ENCODE measurements around the gene NTN1. TPM values are rescaled to one million over a fixed set of nuclear protein-coding genes. Genes with fewer than 3 reads are reported as not detected.
A peak's percentile ranks its signal among the peaks of the same experiment; 100 is the strongest.

The NTN1 gene
- total RNA-seq, 4 donors from 2014 or later = 5.9 to 11.6 (median 8.5) TPM

GRCh38 chr17:9050801-9051401, 29.6 kb downstream of the NTN1 start:
- DNase-seq (ENCODE audit: low spot score in 2 of 2) = no peak
- TF ChIP-seq POLR2A (IDR thresholded peaks at IDR 0.05) = no peak
- TF ChIP-seq, protein P1, sequence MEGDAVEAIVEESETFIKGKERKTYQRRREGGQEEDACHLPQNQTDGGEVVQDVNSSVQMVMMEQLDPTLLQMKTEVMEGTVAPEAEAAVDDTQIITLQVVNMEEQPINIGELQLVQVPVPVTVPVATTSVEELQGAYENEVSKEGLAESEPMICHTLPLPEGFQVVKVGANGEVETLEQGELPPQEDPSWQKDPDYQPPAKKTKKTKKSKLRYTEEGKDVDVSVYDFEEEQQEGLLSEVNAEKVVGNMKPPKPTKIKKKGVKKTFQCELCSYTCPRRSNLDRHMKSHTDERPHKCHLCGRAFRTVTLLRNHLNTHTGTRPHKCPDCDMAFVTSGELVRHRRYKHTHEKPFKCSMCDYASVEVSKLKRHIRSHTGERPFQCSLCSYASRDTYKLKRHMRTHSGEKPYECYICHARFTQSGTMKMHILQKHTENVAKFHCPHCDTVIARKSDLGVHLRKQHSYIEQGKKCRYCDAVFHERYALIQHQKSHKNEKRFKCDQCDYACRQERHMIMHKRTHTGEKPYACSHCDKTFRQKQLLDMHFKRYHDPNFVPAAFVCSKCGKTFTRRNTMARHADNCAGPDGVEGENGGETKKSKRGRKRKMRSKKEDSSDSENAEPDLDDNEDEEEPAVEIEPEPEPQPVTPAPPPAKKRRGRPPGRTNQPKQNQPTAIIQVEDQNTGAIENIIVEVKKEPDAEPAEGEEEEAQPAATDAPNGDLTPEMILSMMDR (IDR thresholded peaks at IDR 0.05) = no peak

GRCh38 chr17:9051561-9051960, 30.3 kb downstream of the NTN1 start:
- TF ChIP-seq POLR2A (IDR thresholded peaks at IDR 0.05) = no peak
- TF ChIP-seq, protein P1 (IDR thresholded peaks at IDR 0.05) = no peak
- WGBS, 2 donors = 85 to 88% methylated on average over 4 of the region's 4 CpGs
- no peak overlapping the region for H3K4me3 ChIP-seq (ENCODE audit: low read depth, poor library complexity, severe bottlenecking)
- intact Hi-C loops (cut with DNase I; ENCODE audit: low total_unique reads) = no loop called here
- DNase-seq (ENCODE audit: low spot score in 2 of 2) = no peak

More at GRCh38 chr17:9050801-9051401, 29.6 kb downstream of the NTN1 start:
- WGBS, 2 donors = 64 to 66% methylated on average over 8 of the region's 8 CpGs
- intact Hi-C loops (cut with DNase I; ENCODE audit: low total_unique reads) = no loop called here
- no peak overlapping the region for H3K4me3 ChIP-seq (ENCODE audit: low read depth, poor library complexity, severe bottlenecking)

- H3K4me3 ChIP-seq (ENCODE audit: low read depth, poor library complexity, severe bottlenecking) = no peak overlapping the region
- DNase-seq (ENCODE audit: low spot score in 2 of 2) = peak in 1 of 2 donors; percentile 43
- WGBS, 2 donors = 65 to 70% methylated on average over 6 of the region's 6 CpGs
- intact Hi-C loops (cut with DNase I; ENCODE audit: low total_unique reads) = no loop called here
- TF ChIP-seq, protein P1 (IDR thresholded peaks at IDR 0.05) = no peak
- TF ChIP-seq POLR2A (IDR thresholded peaks at IDR 0.05) = no peak
Observed at GRCh38 chr17:9052921-9053320, 31.6 kb downstream of the NTN1 start.

DNA sequence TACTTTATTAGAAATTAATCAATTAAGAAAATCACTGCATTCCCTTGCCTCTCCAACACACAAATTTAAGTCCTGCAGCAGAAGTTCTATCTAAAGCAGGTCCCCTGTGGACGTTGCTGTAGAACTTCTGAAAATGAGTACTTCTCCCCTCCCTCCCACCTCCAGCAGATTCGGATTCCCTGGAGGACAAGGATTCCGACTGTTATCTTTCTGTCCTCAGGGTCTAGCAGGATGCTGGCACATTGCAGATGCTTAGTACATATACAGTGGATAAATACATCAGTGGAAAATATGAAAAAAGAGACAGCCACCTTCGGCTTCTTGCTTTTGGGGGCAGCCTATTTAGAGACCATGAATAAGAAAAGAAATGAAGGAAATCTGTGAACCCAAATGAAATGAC, 32.1 kb downstream of the NTN1 start:
- intact Hi-C loops (cut with DNase I; ENCODE audit: low total_unique reads) = no loop called here
- WGBS, 2 donors = 85 to 87% methylated on average over 4 of the region's 4 CpGs
- no peak overlapping the region for H3K4me3 ChIP-seq (ENCODE audit: low read depth, poor library complexity, severe bottlenecking)
- no peak for TF ChIP-seq POLR2A (IDR thresholded peaks at IDR 0.05)
- TF ChIP-seq, protein P1 (IDR thresholded peaks at IDR 0.05) = no peak
- no peak for DNase-seq (ENCODE audit: low spot score in 2 of 2)

DNA sequence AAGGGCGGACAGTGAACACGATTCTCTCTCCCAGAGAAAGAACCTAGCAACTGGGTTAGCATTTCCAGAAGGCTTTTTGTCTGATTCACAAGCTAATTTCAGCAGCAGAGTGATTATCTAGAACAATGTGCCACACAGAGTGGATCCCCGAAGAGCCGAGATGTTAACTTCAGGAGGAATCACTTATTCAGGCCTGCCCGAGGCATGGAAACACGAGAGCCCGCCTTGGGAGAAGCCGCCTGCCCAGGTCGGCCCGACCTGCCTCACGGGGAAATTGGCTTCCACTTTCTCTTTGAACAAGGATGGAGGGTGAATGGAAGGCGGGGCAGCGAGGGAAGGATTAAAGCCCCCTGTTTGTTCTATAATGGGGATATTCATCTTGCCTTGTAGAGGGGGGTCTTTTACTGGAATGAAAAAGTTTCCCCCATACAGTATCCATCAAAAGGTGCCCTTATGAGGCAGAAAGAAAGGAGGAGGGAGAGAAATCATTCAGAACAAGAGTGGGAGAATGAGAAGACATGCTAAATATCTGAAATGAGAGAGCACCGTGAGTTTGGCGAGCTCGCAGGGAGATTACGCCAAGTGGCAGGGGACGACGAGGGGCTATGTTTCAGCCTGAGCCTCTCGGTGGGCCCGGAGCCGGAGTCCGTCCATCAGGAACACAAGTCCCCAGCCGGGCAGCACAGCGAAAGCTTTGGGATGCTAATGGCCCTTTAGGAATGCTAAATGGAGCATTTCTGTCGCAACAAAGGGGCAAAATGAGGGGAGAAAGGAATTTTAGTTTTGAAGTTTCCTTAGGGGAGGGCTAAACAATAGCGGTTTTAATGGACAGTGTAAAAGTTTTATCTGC, 33.0 kb downstream of the NTN1 start:
- 80 to 83% methylated on average over 27 of the region's 27 CpGs for WGBS, 2 donors
- TF ChIP-seq, protein P1 (IDR thresholded peaks at IDR 0.05) = no peak
- TF ChIP-seq POLR2A (IDR thresholded peaks at IDR 0.05) = no peak
- DNase-seq (ENCODE audit: low spot score in 2 of 2) = no peak
- no peak overlapping the region for H3K4me3 ChIP-seq (ENCODE audit: low read depth, poor library complexity, severe bottlenecking)
- intact Hi-C loops (cut with DNase I; ENCODE audit: low total_unique reads) = no loop called here
